ENCODE results near the gene CDK6.

The CDK6 gene

DNA sequence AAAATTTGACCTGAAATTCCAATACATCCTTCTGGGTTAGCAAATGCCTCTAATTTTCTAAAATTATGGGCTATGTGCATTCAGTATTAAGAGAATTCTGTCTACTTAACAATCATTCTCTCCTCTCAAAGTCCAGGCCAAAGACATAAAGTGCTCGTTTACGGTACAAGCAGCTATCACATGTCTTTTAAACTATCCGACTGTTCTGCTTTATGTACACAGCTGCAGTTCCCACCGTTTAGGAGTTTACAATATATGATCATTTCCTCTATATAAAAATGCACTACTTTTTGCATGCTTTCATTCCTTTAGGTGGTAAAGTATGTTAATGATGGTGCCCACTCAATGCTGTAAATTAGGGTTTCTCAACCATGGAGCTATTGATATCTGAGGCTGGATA lies 34.0 kb downstream of the CDK6 start:
- DNase-seq (ENCODE audit: extremely low read depth, low read depth) = no peak
- TF ChIP-seq CTCF (IDR thresholded peaks at IDR 0.05; ENCODE audit: low read depth, low read length) = no peak

DNA sequence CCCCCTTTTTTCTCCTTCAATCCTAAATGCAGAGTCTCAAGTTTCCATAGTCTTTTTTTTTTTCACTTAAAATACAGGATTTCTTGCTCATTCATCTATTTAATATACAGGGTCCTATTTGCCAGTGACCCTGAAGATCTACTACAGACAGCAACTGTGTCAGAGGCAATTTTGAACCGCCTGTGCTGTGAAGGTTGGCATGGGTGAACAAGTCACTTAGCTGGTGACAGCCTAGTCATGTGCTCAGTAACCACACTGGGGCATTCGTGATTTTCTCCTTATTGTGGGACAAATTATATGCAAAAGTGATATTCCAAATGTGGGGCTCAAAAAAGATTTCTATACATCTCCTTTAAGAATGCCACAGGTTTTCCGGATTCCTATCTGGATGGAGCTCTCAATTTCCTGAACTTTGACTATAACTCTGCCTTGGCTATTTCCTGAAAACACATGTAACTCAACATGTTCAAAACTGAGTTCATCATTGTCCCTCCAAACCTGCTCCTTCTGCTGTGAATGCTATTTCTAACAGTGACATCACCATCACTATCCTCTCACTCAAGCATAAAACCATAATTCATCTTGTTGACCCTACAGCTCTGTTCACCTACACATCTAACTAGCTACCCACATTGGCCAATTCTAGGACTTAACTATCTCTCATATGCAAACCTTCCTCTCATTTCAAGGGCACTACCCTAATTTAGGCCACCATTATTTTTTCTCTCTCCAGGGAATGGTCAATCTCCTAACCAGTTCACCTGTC lies 36.7 kb downstream of the CDK6 start:
- no peak for TF ChIP-seq CTCF (IDR thresholded peaks at IDR 0.05; ENCODE audit: low read depth, low read length)
- DNase-seq (ENCODE audit: extremely low read depth, low read depth) = no peak

DNA sequence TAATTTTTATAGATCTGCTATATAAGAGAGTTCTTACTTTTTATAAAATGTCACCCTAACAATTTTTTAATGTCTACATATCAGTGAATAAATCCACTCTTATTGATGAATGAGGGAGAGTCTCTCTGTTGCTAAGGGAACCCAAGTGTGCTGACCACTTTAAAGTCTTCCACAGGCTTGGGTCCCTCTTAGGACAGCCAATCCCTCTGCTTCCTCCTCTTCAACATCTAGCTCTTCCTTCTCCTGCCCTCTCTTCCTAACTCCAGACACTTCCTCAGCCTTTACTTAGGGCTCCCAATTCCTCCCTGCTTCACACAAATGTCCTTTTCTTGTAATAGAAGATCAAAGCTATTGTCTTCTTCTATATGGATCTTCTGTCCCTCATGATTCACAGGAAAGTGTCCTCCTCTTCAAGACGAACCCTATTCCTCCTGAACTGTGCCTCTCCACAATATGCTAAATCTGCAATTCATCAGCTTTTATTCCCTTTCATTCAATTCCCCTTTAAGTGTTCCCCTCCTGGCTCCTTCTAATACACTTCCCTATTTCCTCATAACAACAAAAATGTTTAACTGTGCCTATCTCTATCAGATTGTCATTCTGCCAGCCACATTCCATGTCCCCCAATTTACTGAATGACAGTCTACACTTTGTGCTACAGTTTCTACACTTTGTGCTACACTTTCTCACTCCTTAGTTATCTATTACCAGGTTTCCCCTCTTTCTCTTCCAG lies 37.7 kb downstream of the CDK6 start:
- no peak for TF ChIP-seq CTCF (IDR thresholded peaks at IDR 0.05; ENCODE audit: low read depth, low read length)
- no peak for DNase-seq (ENCODE audit: extremely low read depth, low read depth)

GRCh38 chr7:92797693-92798092 lies 38.7 kb downstream of the CDK6 start:
- DNase-seq (ENCODE audit: extremely low read depth, low read depth) = no peak
- TF ChIP-seq CTCF (IDR thresholded peaks at IDR 0.05; ENCODE audit: low read depth, low read length) = no peak

GRCh38 chr7:92797284-92797683 lies 39.1 kb downstream of the CDK6 start:
- DNase-seq (ENCODE audit: extremely low read depth, low read depth) = no peak
- no peak for TF ChIP-seq CTCF (IDR thresholded peaks at IDR 0.05; ENCODE audit: low read depth, low read length)

DNA sequence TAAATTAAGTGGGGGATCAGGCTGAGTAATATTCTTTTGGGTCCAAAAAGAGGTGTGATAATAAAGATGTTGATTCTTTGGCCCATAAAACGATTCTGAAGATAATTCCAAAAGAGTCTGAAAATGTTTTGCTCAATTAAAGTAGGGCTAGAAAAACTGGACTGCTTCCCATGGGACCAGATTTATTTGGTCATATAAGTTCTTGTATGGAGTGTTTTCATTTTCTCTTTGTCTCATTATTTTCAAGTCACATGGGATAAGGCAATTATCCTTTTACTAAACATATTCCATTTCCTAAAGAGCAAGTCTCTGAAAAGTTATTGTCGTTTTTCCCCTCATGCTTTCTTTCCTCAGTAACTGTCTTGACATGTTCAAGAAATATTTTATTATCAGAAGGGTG lies 41.5 kb downstream of the CDK6 start:
- DNase-seq (ENCODE audit: extremely low read depth, low read depth) = no peak
- TF ChIP-seq CTCF (IDR thresholded peaks at IDR 0.05; ENCODE audit: low read depth, low read length) = no peak

GRCh38 chr7:92794391-92794790 lies 42.0 kb downstream of the CDK6 start:
- TF ChIP-seq CTCF (IDR thresholded peaks at IDR 0.05; ENCODE audit: low read depth, low read length) = no peak
- DNase-seq (ENCODE audit: extremely low read depth, low read depth) = no peak
